ENCODE measurements around the gene SPATA6L.

Gene SPATA6L

DNA sequence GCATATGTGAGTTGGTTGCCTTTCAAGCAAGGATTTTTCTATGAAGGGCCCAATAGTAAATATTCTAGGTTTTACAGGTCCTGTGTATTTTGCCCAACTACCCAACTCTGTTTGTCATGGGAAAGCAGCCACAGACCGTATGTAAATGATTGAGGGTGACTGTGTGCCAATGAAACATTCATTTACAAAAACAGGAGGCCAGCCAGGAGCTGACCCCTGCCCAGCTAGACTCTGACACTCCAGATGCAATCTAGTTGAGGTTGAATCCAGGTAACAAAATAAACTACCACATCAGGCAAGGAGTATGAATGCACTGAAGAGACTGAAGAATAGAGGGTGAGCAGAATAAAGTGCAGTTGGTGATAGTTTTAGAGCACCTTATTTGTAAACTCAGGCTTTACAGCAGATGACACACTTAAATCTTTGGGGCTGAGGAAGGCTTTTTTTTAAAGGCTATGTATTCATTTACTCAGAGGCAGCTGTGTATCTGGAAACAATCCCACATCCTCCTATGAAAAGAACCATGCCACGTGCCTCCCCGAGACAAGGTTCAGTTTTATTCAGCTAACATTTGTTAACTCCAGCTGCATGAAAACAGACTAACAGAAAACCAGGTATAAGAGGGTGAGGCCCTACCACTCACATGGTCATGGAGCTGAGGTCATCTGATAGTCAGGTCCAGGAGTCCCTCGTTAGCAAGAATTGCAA lies 115.3 kb downstream of the SPATA6L start:
- no peak for DNase-seq (ENCODE audit: low read depth in 2 of 2)

DNA sequence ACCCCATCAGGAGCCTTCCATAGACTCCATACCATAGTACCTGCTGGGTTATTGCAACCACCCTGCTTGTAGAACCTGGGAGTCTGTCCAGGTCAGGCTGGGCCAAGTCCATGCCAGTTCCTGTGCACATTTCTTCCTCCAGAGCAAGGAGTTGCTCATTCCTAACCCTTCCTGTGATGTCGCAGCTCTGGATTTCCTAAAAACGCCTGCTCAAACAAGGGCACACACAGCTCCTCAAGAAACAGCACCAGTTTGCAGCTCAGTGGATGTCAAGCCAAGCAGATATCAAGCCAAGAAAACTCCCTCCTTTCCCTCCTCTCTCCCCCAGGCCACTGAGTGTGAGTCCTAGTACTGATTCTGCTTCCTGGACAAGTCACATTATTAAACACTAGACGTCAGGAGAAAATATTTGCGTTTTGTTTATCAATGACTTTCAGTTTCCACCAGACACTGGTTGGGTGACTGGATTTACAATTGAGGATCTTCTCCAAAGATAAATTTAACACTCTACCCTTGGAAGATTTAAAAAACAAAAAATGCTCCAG lies 116.5 kb downstream of the SPATA6L start:
- DNase-seq (ENCODE audit: low read depth in 2 of 2) = no peak

DNA sequence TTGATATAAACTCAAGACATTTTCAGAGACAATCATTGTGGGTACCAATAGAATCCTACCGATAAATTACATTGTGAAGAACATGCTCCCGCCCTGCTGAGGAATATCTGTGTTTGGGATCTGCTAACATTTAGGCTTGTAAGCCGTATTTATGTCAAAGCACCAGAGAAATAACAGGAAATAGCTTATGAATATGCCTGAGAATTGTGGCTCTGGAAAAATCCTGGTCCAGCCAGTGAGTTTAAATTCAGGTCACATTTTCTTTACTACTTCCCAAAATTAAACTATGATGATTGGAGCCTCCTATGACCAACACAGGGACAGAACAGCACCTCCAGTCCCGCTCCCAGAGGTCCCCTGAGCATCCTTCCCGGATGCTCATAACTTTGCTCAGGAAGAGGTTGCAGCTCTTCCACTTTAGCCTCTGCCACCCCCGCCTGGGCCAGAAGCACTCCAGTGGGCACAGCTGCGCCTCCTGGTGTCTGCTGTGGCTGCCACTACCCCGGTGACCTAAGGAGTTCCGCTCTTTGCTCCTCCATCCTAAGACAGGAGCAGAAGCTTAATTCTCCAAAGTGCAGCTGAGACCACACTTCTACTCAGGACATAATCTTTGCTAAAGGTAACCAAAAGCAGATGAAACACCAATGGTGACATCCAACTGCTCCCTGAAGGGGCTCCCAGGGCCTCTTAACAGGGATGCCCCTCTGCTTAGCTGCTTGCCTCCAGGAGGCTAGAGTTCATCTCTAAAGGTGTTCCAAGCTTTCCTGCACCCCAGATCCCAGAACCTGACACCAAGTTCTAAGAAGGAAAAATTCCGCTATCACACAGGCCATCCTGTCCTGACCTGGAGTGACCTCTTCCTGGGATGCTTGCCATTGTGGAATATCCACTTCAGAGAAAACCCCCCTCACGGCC lies 117.2 kb downstream of the SPATA6L start:
- DNase-seq (ENCODE audit: low read depth in 2 of 2) = no peak
